Effector CD8-positive, alpha-beta T cell (primary cell): Measurements from ENCODE around the gene ZNF689.
A peak's percentile ranks its signal among the peaks of the same experiment; 100 is the strongest.
"Not testable (repeated sequence)": the region's sequence is repeated elsewhere in the genome, so short reads cannot be mapped to it uniquely, and the experiment has no call there.

Source experiments
- DNase-seq: peaks from one replicate; lab custom pipeline; 2025; lab: John Stamatoyannopoulos, UW

ZNF689 gene

DNA sequence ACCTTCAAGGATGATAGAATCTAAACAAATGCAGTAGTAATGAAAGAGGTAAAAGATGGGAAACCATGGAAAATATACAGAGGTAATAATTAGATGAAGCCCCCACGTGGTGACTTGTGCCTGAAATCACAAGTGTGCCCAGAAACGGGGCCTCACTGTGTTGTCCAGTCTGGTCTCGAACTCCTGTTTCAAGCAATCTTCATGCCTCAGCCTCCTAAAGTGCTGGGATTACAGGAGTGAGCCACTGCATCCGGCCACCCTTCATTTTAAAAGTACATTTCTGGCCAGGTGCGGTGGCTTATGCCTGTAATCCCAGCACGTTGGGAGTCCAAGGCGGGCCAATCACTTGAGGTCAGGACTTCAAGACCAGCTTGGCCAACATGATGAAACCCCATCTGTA is 26.4 kb upstream of the ZNF689 start:
- DNase-seq, result no peak

DNA sequence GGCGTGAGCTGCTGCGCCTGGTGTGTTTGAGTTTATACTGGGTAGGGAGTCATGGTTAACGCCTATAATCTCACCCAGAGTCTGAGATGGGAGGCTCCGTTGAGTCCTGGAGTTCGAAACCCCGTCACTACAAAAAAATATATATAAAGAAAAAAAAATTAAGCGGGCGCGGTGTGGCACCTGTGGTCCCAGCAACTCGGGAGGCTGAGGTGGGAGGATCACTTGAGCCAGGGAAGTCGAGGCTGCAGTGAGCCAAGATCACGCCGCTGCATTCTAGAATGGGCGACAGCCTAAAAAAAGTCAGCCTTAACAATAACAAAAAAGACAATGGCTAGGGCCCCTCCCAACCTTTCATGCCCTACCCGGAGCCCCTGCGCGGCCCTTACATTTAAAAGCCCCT is 23.3 kb upstream of the ZNF689 start:
- DNase-seq, result no peak

- DNase-seq, result not testable (repeated sequence)
These were observed 22.3 kb upstream of the ZNF689 start for GRCh38 chr16:30632454-30632853.

- peak; percentile 82 for DNase-seq
These were observed 18.7 kb upstream of the ZNF689 start for GRCh38 chr16:30628628-30629540.

- DNase-seq, result no peak
These were observed 16.0 kb upstream of the ZNF689 start for GRCh38 chr16:30626236-30626635.

GRCh38 chr16:30623536-30624283 is 13.5 kb upstream of the ZNF689 start:
- DNase-seq, result no peak

- DNase-seq, result no peak
These were observed 12.4 kb upstream of the ZNF689 start for GRCh38 chr16:30622455-30623032.

GRCh38 chr16:30621765-30622164 is 11.6 kb upstream of the ZNF689 start:
- DNase-seq, result no peak

- no peak for DNase-seq
These were observed 10.0 kb upstream of the ZNF689 start for GRCh38 chr16:30620169-30620568.

GRCh38 chr16:30619638-30620037 is 9.4 kb upstream of the ZNF689 start:
- DNase-seq, result no peak

DNA sequence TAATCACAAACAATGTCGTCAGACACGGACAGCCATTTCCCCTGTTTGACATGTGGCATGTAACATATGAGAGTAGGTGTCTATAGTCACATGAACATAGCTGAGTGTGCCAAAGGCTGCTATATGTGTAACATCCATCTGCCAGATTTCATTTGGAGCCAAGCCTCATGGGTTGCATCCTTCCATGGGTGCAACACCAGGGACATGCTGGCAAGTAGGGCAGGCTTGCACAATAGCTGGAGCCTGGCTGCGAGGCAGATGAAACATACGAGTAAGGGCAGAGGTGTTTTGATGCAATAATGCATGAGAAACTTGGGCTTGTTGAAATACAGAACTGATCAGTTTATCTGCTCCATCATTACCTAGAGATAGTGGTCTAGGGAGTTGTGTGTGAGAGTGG is 9.0 kb upstream of the ZNF689 start:
- DNase-seq, result no peak

GRCh38 chr16:30615358-30616091 is 5.3 kb upstream of the ZNF689 start:
- DNase-seq, result peak; percentile 49

GRCh38 chr16:30609002-30609925 is 925 bp downstream of the ZNF689 start:
- no peak for DNase-seq

DNA sequence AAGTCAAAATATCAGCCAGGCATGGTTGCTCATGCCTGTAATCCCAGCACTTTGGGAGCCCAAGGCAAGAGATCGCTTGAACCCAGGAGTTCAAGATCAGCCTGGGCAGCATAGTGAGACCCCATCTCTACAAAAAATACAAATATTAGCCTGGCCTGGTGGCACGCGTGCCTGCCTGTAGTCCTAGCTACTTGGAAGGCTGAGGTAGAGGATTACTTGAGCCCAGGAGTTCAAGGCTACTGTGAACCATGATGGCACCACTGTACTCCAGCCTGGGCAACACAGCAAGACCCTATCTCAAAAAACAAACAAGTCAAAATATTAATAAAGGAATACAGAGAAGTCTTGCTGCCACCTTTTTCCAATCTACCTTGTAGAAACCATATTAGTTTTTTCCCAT is 4.2 kb downstream of the ZNF689 start:
- no peak for DNase-seq

- no peak for DNase-seq
These were observed 5.0 kb downstream of the ZNF689 start for GRCh38 chr16:30605158-30605557.

DNA sequence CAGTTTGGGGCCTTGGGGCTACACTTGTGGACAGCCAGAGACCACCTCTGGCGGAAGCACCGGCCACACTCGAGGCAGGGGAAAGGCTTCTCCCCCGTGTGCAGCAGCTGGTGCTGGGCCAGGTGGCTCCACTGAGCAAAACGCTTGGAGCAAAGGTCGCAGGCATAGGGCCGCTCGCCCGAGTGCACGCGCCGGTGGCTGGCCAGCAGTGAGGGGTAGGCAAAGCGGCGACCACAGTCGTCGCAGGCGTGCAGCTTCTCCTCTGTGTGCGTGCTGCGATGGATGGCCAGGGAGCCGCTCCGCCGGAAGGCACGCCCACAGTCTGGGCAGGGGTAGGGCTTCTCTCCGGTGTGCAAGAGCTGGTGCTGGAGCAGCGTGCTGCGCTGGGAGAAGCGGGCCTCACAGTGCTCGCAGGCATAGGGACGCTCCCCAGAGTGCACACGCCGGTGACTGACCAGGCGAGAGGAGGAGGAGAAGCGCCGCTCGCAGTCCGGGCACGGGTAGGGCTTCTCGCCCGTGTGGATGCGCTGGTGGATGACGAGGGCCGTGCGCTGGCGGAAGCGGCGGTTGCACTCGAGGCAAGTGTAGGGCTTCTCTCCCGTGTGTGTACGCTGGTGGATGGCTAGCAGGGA is 5.8 kb downstream of the ZNF689 start:
- DNase-seq, result no peak

DNA sequence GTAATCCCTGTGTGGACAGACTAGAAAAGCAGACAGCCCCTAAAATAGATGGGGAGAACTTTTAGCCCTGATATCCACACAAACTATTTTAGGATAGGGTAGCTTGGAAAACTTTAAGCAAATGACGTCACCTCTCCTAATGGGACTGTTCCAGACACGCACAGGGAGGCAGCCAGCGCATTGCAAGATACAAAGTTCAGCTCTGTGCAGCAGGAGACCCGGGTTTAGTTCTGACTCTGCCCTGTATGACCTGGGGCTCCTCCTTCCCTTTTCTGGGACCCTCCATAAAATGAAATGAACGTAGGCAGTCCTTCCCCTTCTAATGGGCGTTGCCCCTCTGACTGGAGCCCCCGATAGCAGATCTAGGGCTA is 6.3 kb downstream of the ZNF689 start:
- DNase-seq, result no peak

GRCh38 chr16:30602616-30603277 is 7.4 kb downstream of the ZNF689 start:
- DNase-seq, result no peak

DNA sequence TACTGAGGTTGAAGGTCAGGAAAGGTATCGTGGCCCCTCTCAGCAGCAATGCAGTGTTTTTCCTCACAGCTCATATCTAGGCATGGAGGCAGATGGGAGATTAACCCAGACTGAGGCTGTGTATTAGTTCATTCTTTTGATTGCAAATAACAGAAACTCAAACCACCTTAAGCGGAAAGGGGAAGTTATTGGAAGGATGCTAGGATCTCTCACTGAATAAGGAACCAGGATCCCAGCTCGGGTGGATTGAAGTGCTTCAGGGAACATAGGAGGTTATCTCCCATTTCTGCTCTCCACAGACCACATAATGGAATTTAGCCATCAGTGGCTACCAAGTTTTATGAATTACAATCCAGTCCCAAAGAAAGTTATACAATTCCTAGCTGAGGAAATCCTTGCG is 8.2 kb downstream of the ZNF689 start:
- DNase-seq, result no peak

DNA sequence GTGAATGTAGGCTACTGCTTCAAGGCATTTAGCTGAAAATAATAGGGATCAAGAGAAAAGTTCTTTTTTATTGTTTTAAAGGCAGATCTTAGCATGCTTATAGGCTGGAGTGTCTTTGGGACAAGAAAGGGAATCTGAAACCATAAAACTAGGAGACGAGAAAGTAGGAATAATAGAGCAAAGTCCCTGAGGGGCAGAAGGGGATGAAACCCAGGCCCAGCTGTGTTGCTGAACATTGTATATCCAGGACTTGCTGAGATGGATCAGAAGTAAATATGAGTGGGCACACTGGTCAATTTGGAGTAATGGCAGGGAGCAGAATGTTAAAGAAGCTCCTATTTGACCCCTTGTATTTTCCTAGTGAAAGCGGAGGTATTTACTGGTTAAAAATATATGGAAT is 9.3 kb downstream of the ZNF689 start:
- no peak for DNase-seq
